Liver (tissue), 3 donors: ENCODE results near the gene SYNPO.

Experiments
- FOXA2 ChIP-seq: IDR thresholded peaks from 2 replicates; pipeline ENCODE4 v1.6.1; 2016; ENCODE audit warnings: antibody characterized with exemption
- GABPA ChIP-seq, 2 donors: IDR thresholded peaks in 1 of 2; conservative IDR thresholded peaks in 1 of 2; 2 replicates each; pipeline ENCODE4 v1.6.1; 2016; ENCODE audit warnings: antibody characterized with exemption in 2 of 2, mild to moderate bottlenecking in 1 of 2, moderate library complexity in 1 of 2
- HNF4G ChIP-seq: IDR thresholded peaks from 2 replicates; pipeline ENCODE4 v1.6.1; 2016; ENCODE audit warnings: antibody characterized with exemption
- SP1 ChIP-seq: IDR thresholded peaks from 2 replicates; pipeline ENCODE4 v1.6.1; 2018; ENCODE audit warnings: antibody characterized with exemption, mild to moderate bottlenecking
- YY1 ChIP-seq: IDR thresholded peaks from 2 replicates; pipeline ENCODE4 v1.6.1; 2016; ENCODE audit warnings: antibody characterized with exemption, mild to moderate bottlenecking
- TF ChIP-seq, protein P1 (sequence below): fragments of 150-350 bp; IDR thresholded peaks from 2 replicates; pipeline ENCODE4 v1.5.1; 2017; ENCODE audit warnings: improper control_type of control experiment, low read depth, low read length; ENCODE audit not compliant: missing input control
- TF ChIP-seq, protein P2 (sequence below): IDR thresholded peaks from 2 replicates; pipeline ENCODE4 v1.6.1; 2016; ENCODE audit warnings: antibody characterized with exemption, mild to moderate bottlenecking
- TF ChIP-seq, protein P3 (sequence below): IDR thresholded peaks from 2 replicates; pipeline ENCODE4 v1.6.1; 2016; ENCODE audit warnings: antibody characterized with exemption
- TF ChIP-seq, protein P4 (sequence below): IDR thresholded peaks from 2 replicates; pipeline ENCODE4 v1.6.1; 2016; ENCODE audit warnings: antibody characterized with exemption
- donor health status: healthy.
- donor health status: healthy.

DNA sequence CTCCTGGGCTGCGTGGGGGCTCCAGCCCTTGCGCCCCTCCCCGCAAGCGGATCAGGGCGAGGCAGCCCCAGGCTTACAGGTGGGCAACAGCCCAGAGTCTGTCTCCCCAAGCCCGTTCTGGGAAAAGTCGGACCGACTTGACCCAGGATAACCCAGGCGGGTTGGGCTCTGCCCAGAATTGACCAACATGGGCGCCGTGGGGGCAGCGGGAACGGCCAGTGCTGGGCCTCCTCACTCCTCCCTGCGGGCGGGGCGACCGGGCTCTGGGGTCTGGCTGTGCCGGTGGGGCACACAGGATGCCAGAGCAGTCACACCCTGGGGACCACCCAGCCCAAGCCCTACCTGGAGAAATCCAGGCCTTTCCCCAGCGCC lies 15.3 kb upstream of the SYNPO start:
- TF ChIP-seq, protein P1, sequence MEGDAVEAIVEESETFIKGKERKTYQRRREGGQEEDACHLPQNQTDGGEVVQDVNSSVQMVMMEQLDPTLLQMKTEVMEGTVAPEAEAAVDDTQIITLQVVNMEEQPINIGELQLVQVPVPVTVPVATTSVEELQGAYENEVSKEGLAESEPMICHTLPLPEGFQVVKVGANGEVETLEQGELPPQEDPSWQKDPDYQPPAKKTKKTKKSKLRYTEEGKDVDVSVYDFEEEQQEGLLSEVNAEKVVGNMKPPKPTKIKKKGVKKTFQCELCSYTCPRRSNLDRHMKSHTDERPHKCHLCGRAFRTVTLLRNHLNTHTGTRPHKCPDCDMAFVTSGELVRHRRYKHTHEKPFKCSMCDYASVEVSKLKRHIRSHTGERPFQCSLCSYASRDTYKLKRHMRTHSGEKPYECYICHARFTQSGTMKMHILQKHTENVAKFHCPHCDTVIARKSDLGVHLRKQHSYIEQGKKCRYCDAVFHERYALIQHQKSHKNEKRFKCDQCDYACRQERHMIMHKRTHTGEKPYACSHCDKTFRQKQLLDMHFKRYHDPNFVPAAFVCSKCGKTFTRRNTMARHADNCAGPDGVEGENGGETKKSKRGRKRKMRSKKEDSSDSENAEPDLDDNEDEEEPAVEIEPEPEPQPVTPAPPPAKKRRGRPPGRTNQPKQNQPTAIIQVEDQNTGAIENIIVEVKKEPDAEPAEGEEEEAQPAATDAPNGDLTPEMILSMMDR = no peak
- TF ChIP-seq FOXA2 (no peak), YY1 (peak; percentile 76), SP1 (peak; percentile 10), GABPA (IDR thresholded peaks at IDR 0.05 in 1 of 2, conservative IDR thresholded peaks at IDR 0.05 in 1 of 2) (no peak), HNF4G (no peak)
- TF ChIP-seq, protein P2, sequence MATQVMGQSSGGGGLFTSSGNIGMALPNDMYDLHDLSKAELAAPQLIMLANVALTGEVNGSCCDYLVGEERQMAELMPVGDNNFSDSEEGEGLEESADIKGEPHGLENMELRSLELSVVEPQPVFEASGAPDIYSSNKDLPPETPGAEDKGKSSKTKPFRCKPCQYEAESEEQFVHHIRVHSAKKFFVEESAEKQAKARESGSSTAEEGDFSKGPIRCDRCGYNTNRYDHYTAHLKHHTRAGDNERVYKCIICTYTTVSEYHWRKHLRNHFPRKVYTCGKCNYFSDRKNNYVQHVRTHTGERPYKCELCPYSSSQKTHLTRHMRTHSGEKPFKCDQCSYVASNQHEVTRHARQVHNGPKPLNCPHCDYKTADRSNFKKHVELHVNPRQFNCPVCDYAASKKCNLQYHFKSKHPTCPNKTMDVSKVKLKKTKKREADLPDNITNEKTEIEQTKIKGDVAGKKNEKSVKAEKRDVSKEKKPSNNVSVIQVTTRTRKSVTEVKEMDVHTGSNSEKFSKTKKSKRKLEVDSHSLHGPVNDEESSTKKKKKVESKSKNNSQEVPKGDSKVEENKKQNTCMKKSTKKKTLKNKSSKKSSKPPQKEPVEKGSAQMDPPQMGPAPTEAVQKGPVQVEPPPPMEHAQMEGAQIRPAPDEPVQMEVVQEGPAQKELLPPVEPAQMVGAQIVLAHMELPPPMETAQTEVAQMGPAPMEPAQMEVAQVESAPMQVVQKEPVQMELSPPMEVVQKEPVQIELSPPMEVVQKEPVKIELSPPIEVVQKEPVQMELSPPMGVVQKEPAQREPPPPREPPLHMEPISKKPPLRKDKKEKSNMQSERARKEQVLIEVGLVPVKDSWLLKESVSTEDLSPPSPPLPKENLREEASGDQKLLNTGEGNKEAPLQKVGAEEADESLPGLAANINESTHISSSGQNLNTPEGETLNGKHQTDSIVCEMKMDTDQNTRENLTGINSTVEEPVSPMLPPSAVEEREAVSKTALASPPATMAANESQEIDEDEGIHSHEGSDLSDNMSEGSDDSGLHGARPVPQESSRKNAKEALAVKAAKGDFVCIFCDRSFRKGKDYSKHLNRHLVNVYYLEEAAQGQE = no peak
- TF ChIP-seq, protein P3, sequence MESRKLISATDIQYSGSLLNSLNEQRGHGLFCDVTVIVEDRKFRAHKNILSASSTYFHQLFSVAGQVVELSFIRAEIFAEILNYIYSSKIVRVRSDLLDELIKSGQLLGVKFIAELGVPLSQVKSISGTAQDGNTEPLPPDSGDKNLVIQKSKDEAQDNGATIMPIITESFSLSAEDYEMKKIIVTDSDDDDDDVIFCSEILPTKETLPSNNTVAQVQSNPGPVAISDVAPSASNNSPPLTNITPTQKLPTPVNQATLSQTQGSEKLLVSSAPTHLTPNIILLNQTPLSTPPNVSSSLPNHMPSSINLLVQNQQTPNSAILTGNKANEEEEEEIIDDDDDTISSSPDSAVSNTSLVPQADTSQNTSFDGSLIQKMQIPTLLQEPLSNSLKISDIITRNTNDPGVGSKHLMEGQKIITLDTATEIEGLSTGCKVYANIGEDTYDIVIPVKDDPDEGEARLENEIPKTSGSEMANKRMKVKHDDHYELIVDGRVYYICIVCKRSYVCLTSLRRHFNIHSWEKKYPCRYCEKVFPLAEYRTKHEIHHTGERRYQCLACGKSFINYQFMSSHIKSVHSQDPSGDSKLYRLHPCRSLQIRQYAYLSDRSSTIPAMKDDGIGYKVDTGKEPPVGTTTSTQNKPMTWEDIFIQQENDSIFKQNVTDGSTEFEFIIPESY = no peak
- TF ChIP-seq, protein P4, sequence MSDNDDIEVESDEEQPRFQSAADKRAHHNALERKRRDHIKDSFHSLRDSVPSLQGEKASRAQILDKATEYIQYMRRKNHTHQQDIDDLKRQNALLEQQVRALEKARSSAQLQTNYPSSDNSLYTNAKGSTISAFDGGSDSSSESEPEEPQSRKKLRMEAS = no peak
